ENCODE data around the gene H1-8.

- TF ChIP-seq TCF7L2 (IDR thresholded peaks at IDR 0.05; ENCODE audit: borderline replicate concordance, extremely low read depth, insufficient read depth, insufficient read length) (no peak), ZFX (IDR thresholded peaks at IDR 0.05) (no peak), ZNF274 (IDR thresholded peaks at IDR 0.05; ENCODE audit: low read depth, low read length) (no peak)
- TF ChIP-seq, protein P1, sequence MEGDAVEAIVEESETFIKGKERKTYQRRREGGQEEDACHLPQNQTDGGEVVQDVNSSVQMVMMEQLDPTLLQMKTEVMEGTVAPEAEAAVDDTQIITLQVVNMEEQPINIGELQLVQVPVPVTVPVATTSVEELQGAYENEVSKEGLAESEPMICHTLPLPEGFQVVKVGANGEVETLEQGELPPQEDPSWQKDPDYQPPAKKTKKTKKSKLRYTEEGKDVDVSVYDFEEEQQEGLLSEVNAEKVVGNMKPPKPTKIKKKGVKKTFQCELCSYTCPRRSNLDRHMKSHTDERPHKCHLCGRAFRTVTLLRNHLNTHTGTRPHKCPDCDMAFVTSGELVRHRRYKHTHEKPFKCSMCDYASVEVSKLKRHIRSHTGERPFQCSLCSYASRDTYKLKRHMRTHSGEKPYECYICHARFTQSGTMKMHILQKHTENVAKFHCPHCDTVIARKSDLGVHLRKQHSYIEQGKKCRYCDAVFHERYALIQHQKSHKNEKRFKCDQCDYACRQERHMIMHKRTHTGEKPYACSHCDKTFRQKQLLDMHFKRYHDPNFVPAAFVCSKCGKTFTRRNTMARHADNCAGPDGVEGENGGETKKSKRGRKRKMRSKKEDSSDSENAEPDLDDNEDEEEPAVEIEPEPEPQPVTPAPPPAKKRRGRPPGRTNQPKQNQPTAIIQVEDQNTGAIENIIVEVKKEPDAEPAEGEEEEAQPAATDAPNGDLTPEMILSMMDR (IDR thresholded peaks at IDR 0.05 in 2 of 3, conservative IDR thresholded peaks at IDR 0.05 in 1 of 3; ENCODE audit: borderline replicate concordance in 1 of 3, insufficient read depth in 1 of 3, low read depth in 2 of 3, low read length in 2 of 3), result no peak
These were observed 49.8 kb upstream of the H1-8 start for GRCh38 chr3:129493206-129493605.
